ENCODE results near the gene KCNJ8.

GRCh38 chr12:21814814-21815213, 40.3 kb upstream of the KCNJ8 start:
- no peak for TF ChIP-seq CTCF (IDR thresholded peaks at IDR 0.05; ENCODE audit: borderline replicate concordance, extremely low read depth, low read length, poor library complexity, severe bottlenecking)
- no peak for TF ChIP-seq EZH2 (IDR thresholded peaks at IDR 0.05; ENCODE audit: borderline replicate concordance, low read depth, low read length, severe bottlenecking)
